HL-60 (cell line): Measurements from ENCODE around the gene SOX5.

Experiments
- DNase-seq, 2 experiments: peaks; one replicate each; pipeline ENCODE4 v3.0.0-alpha.2; 2010 to 2020; ENCODE audit warnings: low read depth in 1 of 2, low spot score in 1 of 2
- H3K27ac ChIP-seq: fragments of 250-450 bp; sonication (Bioruptor Pico); replicated peaks from 2 replicates; pipeline ENCODE4 v1.5.1; 2020; ENCODE audit warnings: mild to moderate bottlenecking, moderate library complexity
- H3K27me3 ChIP-seq: fragments of 250-450 bp; sonication (Bioruptor Pico); 2 replicates; pipeline ENCODE4 v1.5.1; 2021; ENCODE audit warnings: mild to moderate bottlenecking, moderate library complexity; ENCODE audit not compliant: insufficient read depth, poor library complexity, severe bottlenecking
- H3K4me3 ChIP-seq: replicated peaks from 2 replicates; pipeline ENCODE4 v1.5.1; 2011; ENCODE audit warnings: mild to moderate bottlenecking, control low read depth, low read length; ENCODE audit not compliant: insufficient read depth
- GABPA ChIP-seq: IDR thresholded peaks from 2 replicates; pipeline ENCODE4 v1.6.1; 2012; ENCODE audit warnings: low read depth
- POLR2AphosphoS5 ChIP-seq: IDR thresholded peaks from 2 replicates; pipeline ENCODE4 v1.6.1; 2012; ENCODE audit warnings: low read depth
- REST ChIP-seq: IDR thresholded peaks from 2 replicates; pipeline ENCODE4 v1.6.1; 2012; ENCODE audit warnings: low read depth; ENCODE audit not compliant: insufficient replicate concordance
- SPI1 ChIP-seq: IDR thresholded peaks from 2 replicates; pipeline ENCODE4 v1.6.1; 2012; ENCODE audit warnings: low read depth, mild to moderate bottlenecking, borderline replicate concordance
- TF ChIP-seq, protein P1 (sequence below): IDR thresholded peaks from one replicate; pipeline ENCODE4 v1.5.1; 2011; ENCODE audit warnings: low read length, control low read depth, inconsistent platforms; ENCODE audit not compliant: insufficient read depth

The SOX5 gene

GRCh38 chr12:23770202-23770938 lies 179.1 kb downstream of the SOX5 start:
- no peak for TF ChIP-seq GABPA
- TF ChIP-seq, protein P1, sequence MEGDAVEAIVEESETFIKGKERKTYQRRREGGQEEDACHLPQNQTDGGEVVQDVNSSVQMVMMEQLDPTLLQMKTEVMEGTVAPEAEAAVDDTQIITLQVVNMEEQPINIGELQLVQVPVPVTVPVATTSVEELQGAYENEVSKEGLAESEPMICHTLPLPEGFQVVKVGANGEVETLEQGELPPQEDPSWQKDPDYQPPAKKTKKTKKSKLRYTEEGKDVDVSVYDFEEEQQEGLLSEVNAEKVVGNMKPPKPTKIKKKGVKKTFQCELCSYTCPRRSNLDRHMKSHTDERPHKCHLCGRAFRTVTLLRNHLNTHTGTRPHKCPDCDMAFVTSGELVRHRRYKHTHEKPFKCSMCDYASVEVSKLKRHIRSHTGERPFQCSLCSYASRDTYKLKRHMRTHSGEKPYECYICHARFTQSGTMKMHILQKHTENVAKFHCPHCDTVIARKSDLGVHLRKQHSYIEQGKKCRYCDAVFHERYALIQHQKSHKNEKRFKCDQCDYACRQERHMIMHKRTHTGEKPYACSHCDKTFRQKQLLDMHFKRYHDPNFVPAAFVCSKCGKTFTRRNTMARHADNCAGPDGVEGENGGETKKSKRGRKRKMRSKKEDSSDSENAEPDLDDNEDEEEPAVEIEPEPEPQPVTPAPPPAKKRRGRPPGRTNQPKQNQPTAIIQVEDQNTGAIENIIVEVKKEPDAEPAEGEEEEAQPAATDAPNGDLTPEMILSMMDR, result no peak
- no peak for TF ChIP-seq REST
- no peak for TF ChIP-seq SPI1
- TF ChIP-seq POLR2AphosphoS5, result no peak
- no peak for DNase-seq
- Histone ChIP-seq H3K27ac (no peak overlapping the region), H3K4me3 (no peak overlapping the region), H3K27me3 (no peaks in the 10 kb centered on the region)

GRCh38 chr12:23767834-23768233 lies 181.6 kb downstream of the SOX5 start:
- H3K4me3 ChIP-seq, result no peak overlapping the region
- H3K27me3 ChIP-seq, result no peaks in the 10 kb centered on the region
- TF ChIP-seq REST (no peak), SPI1 (no peak), POLR2AphosphoS5 (no peak), GABPA (no peak)
- TF ChIP-seq, protein P1, result no peak
- DNase-seq, result no peak
- no peak overlapping the region for H3K27ac ChIP-seq

DNA sequence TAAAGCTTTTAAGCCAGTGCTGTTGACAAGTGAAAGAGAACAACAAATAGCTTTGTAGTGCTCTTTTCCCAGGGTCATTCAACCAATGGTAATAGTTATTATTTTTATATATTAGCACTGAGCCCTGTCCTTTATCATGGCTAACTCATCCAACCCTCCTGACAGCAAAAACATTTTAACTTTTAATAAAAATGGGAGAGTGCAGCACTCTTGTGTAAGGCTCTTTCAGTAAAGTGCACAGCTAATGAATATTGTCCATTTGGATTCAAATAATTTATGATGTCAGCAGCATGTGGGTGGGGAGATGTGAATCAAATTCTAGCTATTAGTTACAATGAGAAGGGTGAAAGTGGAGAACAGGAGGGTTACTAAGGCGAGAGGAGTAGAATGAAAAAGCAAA lies 185.7 kb downstream of the SOX5 start:
- TF ChIP-seq, protein P1, result no peak
- TF ChIP-seq GABPA, result no peak
- no peak for TF ChIP-seq SPI1
- TF ChIP-seq POLR2AphosphoS5, result no peak
- TF ChIP-seq REST, result no peak

More for the DNA sequence above, 185.7 kb downstream of the SOX5 start:
- Histone ChIP-seq H3K27me3 (no peaks in the 10 kb centered on the region), H3K4me3 (no peak overlapping the region), H3K27ac (no peak overlapping the region)
- DNase-seq, result no peak
